DND-41 (cell line): ENCODE measurements around the gene ARFRP1.

Source experiments
- ATAC-seq: fragments of 200-7000 bp; cut with Tn5 transposase; 3 replicates; pipeline ENCODE4 v1.9.1; 2021; ENCODE audit warnings: low read depth; ENCODE audit not compliant: insufficient read depth
- DNase-seq: peaks from one replicate; pipeline ENCODE4 v3.0.0-alpha.2; 2020
- H2AFZ ChIP-seq: 2 replicates; pipeline ENCODE4 v1.6.0; 2012; ENCODE audit warnings: low read depth, low read length
- H3K27ac ChIP-seq: 2 replicates; pipeline ENCODE4 v1.5.1; 2012; ENCODE audit warnings: low read length, inconsistent platforms
- H3K27me3 ChIP-seq: fragments of 200-600 bp; sonication (generic); 2 replicates; pipeline ENCODE4 v1.6.0; 2012; ENCODE audit warnings: low read length, mild to moderate bottlenecking, inconsistent platforms; ENCODE audit not compliant: insufficient read depth, poor library complexity
- H3K36me3 ChIP-seq: 2 replicates; pipeline ENCODE4 v1.5.1; 2012; ENCODE audit warnings: low read length, inconsistent platforms; ENCODE audit not compliant: insufficient read depth
- H3K4me1 ChIP-seq: 2 replicates; pipeline ENCODE4 v1.5.1; 2012; ENCODE audit warnings: mild to moderate bottlenecking, low read length; ENCODE audit not compliant: insufficient read depth
- H3K4me2 ChIP-seq: 2 replicates; pipeline ENCODE4 v1.6.0; 2012; ENCODE audit warnings: mild to moderate bottlenecking, moderate library complexity, low read length, inconsistent platforms; ENCODE audit not compliant: insufficient read depth
- H3K4me3 ChIP-seq, 2 experiments: fragments of 200-600 bp in 1 of 2; shearing (Covaris generic) in 1 of 2; 2 replicates each; pipeline ENCODE4 v1.5.1; 2012 to 2016; ENCODE audit warnings: inconsistent platforms in 2 of 2, low read length in 2 of 2, mild to moderate bottlenecking in 2 of 2, low read depth in 1 of 2, moderate library complexity in 1 of 2
- H3K79me2 ChIP-seq: 2 replicates; pipeline ENCODE4 v1.6.0; 2012; ENCODE audit warnings: low read length, inconsistent platforms; ENCODE audit not compliant: insufficient read depth
- H3K9ac ChIP-seq: 2 replicates; pipeline ENCODE4 v1.6.0; 2012; ENCODE audit warnings: low read depth, mild to moderate bottlenecking, inconsistent platforms, low read length, moderate library complexity
- H3K9me3 ChIP-seq: 2 replicates; pipeline ENCODE4 v1.5.1; 2012; ENCODE audit warnings: low read length, moderate library complexity, mild to moderate bottlenecking, inconsistent platforms; ENCODE audit not compliant: insufficient read depth, severe bottlenecking
- H4K20me1 ChIP-seq: 2 replicates; pipeline ENCODE4 v1.6.0; 2012; ENCODE audit warnings: low read length; ENCODE audit not compliant: insufficient read depth
- EZH2 ChIP-seq: IDR thresholded peaks from 3 replicates; pipeline ENCODE4 v1.6.1; 2012; ENCODE audit warnings: borderline replicate concordance, low read depth, mild to moderate bottlenecking, moderate library complexity, low read length, inconsistent platforms; ENCODE audit not compliant: severe bottlenecking
- TF ChIP-seq, protein P1 (sequence below): IDR thresholded peaks from 2 replicates; pipeline ENCODE4 v1.5.1; 2012; ENCODE audit warnings: borderline replicate concordance, low read length, moderate library complexity, mild to moderate bottlenecking; ENCODE audit not compliant: poor library complexity, severe bottlenecking; ENCODE audit errors: extremely low read depth

ARFRP1 gene

DNA sequence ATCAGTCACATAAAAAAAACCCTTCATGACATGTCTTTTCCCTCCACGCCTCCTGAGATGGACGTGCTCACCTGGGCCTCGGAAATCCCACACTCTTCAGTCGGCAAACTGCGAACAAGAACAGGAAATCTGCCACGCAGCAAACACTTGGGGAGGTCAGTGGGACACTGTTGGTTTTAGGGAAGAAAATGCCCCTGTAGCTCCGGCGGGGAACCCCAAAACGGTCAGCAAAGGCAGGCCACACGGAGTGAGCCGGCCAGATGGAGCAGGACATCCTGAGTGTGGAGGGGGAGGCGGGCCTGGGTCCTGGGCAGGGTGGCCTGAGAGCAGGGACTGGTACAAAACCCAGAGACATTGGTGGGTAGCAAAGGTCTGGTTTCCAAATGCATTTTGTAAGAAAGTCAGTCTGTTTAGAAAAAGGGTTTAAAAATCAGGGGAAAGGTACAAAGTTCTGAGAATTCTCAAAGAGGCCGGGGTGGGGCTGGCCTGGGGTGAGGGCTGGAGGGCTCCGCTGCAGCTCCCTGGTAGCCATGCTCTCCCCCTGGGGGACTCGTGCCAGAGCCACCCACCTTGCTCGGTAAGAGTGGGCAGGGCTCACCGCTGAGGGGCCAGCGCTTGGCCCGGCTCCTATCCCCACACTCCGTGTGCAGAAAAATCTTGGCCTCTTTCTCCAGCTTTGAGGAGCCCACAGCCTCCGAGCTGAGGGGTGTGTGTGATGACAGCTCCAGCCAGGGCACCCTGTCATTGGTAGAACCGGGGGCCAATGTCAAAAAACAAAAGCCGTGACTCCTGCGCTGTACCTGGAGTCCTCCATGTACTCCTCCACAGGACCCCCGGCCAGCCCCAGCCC, 37.0 kb upstream of the ARFRP1 start:
- DNase-seq = no peak
- H4K20me1 ChIP-seq = peaks cover 19% of the 10 kb centered on the region
- H3K4me2 ChIP-seq = no peak overlapping the region
- no peak overlapping the region for H3K9ac ChIP-seq
- TF ChIP-seq, protein P1, sequence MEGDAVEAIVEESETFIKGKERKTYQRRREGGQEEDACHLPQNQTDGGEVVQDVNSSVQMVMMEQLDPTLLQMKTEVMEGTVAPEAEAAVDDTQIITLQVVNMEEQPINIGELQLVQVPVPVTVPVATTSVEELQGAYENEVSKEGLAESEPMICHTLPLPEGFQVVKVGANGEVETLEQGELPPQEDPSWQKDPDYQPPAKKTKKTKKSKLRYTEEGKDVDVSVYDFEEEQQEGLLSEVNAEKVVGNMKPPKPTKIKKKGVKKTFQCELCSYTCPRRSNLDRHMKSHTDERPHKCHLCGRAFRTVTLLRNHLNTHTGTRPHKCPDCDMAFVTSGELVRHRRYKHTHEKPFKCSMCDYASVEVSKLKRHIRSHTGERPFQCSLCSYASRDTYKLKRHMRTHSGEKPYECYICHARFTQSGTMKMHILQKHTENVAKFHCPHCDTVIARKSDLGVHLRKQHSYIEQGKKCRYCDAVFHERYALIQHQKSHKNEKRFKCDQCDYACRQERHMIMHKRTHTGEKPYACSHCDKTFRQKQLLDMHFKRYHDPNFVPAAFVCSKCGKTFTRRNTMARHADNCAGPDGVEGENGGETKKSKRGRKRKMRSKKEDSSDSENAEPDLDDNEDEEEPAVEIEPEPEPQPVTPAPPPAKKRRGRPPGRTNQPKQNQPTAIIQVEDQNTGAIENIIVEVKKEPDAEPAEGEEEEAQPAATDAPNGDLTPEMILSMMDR = no peak
- TF ChIP-seq EZH2 = no peak
- no peaks in the 10 kb centered on the region for H3K9me3 ChIP-seq
- H2AFZ ChIP-seq = no peak overlapping the region
- peaks cover 28% of the 10 kb centered on the region for H3K36me3 ChIP-seq
- H3K79me2 ChIP-seq = peaks cover 8% of the 10 kb centered on the region; the same call in 1 of the 2 replicates
- H3K27ac ChIP-seq = no peak overlapping the region
- no peak overlapping the region for H3K4me3 ChIP-seq
- ATAC-seq = 0 out of 3 replicates have a peak, but pooled peaks have one; percentile 1
- H3K27me3 ChIP-seq = no peaks in the 10 kb centered on the region
- H3K4me1 ChIP-seq = peaks cover 19% of the 10 kb centered on the region

DNA sequence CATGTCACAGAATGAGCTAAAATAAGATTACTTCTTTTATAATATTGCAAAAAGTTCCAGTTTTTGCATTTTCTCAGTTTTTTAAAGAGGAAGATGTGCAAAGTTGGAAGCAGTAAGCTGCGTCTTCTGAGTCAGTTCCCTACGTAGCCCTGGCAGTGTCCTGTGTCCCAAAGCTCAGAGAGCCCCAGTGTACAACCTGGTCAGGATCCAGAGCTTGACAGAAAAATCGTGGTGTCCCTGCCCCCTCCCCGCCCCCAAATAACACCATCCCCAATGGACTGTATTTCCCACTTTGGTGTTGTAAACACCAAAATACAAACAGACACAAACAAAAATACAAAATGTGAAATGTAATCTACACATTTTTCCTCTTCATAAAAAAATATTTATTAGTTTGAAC, 36.4 kb upstream of the ARFRP1 start:
- TF ChIP-seq, protein P1 = no peak
- TF ChIP-seq EZH2 = no peak
- H3K4me1 ChIP-seq = peaks cover 20% of the 10 kb centered on the region
- H3K9me3 ChIP-seq = no peaks in the 10 kb centered on the region
- H2AFZ ChIP-seq = no peak overlapping the region
- H4K20me1 ChIP-seq = peaks cover 19% of the 10 kb centered on the region
- no peak overlapping the region for H3K27ac ChIP-seq
- peaks cover 28% of the 10 kb centered on the region for H3K36me3 ChIP-seq
- no peak overlapping the region for H3K4me2 ChIP-seq
- H3K9ac ChIP-seq = no peak overlapping the region
- ATAC-seq (no peak), DNase-seq (no peak)
- H3K4me3 ChIP-seq = no peak overlapping the region
- peaks cover 8% of the 10 kb centered on the region; the same call in 1 of the 2 replicates for H3K79me2 ChIP-seq
- no peaks in the 10 kb centered on the region for H3K27me3 ChIP-seq

DNA sequence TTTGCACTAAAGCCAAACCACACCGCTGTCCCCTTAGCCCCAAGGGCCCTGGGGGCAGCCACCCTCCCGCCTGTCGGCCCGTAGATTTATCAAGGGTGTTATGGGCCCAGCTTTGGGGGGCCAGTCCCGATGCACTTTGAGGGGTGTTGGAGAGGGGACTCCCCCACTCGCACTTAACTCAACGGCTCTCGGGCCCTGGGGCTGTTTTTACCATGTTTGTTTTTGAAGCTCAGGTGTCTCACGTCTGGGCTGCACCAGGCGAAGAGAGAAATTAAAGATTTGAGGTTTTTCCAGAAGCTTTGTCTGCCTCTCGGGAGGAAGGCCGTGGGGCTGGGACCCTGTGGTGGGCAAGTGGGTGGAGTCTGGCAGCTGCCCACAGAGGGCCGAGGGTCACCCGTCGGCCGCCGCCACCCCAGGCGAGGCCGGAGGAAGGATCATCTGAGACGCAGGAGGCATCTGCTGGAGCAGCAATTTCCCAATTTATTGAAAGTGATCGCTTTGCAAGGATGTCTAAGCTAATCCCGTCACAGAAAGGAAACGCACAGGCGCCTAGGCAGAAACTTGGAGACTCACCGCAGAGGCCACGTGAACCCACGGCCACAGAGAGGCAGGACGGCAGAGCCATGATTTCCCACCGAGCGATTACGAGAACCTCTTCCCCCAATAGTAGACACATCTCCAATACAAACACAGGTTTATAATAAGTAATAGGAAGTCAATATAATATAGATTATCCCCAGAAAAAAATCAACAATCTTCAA, 35.6 kb upstream of the ARFRP1 start:
- TF ChIP-seq, protein P1 = no peak
- TF ChIP-seq EZH2 = no peak
- DNase-seq (no peak), ATAC-seq (no peak)
- peaks cover 33% of the 10 kb centered on the region for H3K36me3 ChIP-seq
- H3K9ac ChIP-seq = no peak overlapping the region
- H3K4me1 ChIP-seq = peaks cover 22% of the 10 kb centered on the region
- H3K4me3 ChIP-seq = no peak overlapping the region
- no peaks in the 10 kb centered on the region for H3K9me3 ChIP-seq
- H3K27ac ChIP-seq = no peak overlapping the region
- peaks cover 24% of the 10 kb centered on the region for H4K20me1 ChIP-seq
- H2AFZ ChIP-seq = no peak overlapping the region
- H3K79me2 ChIP-seq = peaks cover 8% of the 10 kb centered on the region; the same call in 1 of the 2 replicates
- H3K27me3 ChIP-seq = no peaks in the 10 kb centered on the region
- H3K4me2 ChIP-seq = no peak overlapping the region
